Karpas-422 (cell line): ENCODE measurements around the gene CDHR2. TPM values are rescaled to one million over a fixed set of nuclear protein-coding genes. Genes with fewer than 3 reads are reported as not detected.

Experiments
- DNase-seq: peaks from one replicate; pipeline ENCODE4 v3.0.0-alpha.2; 2015
- H2AFZ ChIP-seq: fragments of 200-600 bp; sonication (generic); 2 replicates; pipeline ENCODE4 v1.6.1; 2014; ENCODE audit warnings: antibody characterized with exemption, low read length, mixed read lengths
- H3K27ac ChIP-seq: fragments of 200-600 bp; sonication (generic); 2 replicates; pipeline ENCODE4 v1.5.1; 2014; ENCODE audit warnings: mild to moderate bottlenecking, low read length, moderate library complexity
- H3K27me3 ChIP-seq: fragments of 200-600 bp; sonication (generic); 2 replicates; pipeline ENCODE4 v1.6.1; 2014; ENCODE audit warnings: low read length, mixed read lengths
- H3K36me3 ChIP-seq: fragments of 200-600 bp; sonication (generic); 2 replicates; pipeline ENCODE4 v1.6.1; 2014; ENCODE audit warnings: low read length, mixed read lengths; ENCODE audit not compliant: insufficient read depth
- H3K4me1 ChIP-seq: fragments of 200-600 bp; sonication (generic); 2 replicates; pipeline ENCODE4 v1.6.1; 2014; ENCODE audit warnings: mild to moderate bottlenecking, low read length, mixed read lengths
- H3K4me2 ChIP-seq: fragments of 200-600 bp; sonication (generic); 2 replicates; pipeline ENCODE4 v1.6.1; 2014; ENCODE audit warnings: low read length, low read depth, mild to moderate bottlenecking; ENCODE audit not compliant: poor library complexity, severe bottlenecking
- H3K4me3 ChIP-seq: fragments of 200-600 bp; sonication (generic); 2 replicates; pipeline ENCODE4 v1.5.1; 2014; ENCODE audit warnings: mild to moderate bottlenecking, antibody characterized with exemption, low read length, mixed read lengths
- H3K79me2 ChIP-seq: fragments of 200-600 bp; sonication (generic); 2 replicates; pipeline ENCODE4 v1.6.1; 2014; ENCODE audit warnings: mild to moderate bottlenecking, low read length, mixed read lengths
- H3K9ac ChIP-seq: fragments of 200-600 bp; sonication (generic); 2 replicates; pipeline ENCODE4 v1.6.0; 2014; ENCODE audit warnings: low read length
- H3K9me2 ChIP-seq: fragments of 200-600 bp; sonication (generic), shearing (Covaris generic); replicated peaks from 2 replicates; pipeline ENCODE4 v1.6.0; 2014; ENCODE audit warnings: mild to moderate bottlenecking, low read length, moderate library complexity; ENCODE audit not compliant: insufficient read depth
- H3K9me3 ChIP-seq: fragments of 300-700, 200-600 bp; sonication (generic); 2 replicates; pipeline ENCODE4 v1.6.1; 2014; ENCODE audit warnings: low read length, mixed read lengths
- H4K20me1 ChIP-seq: fragments of 200-600 bp; sonication (generic); 2 replicates; pipeline ENCODE4 v1.6.1; 2014; ENCODE audit warnings: mild to moderate bottlenecking, antibody characterized with exemption, low read length, low read depth; ENCODE audit not compliant: insufficient read depth
- small RNA-seq: library from RNA; depleted of rRNA; stranded (forward); fragments of <200 nt; gene quantifications from one replicate; pipeline ENCODE3, GENCODE V24; 2014
- total RNA-seq: library from RNA; depleted of rRNA; stranded (reverse); fragments of >200 nt; shearing (Covaris generic); gene quantifications from 2 replicates; pipeline ENCODE4 v1.2.3, GENCODE V29; 2014; ENCODE audit warnings: low replicate concordance; rRNA removed

Gene CDHR2
- total RNA-seq, 1 experiment from 2014 or later: 0.07 TPM

DNA sequence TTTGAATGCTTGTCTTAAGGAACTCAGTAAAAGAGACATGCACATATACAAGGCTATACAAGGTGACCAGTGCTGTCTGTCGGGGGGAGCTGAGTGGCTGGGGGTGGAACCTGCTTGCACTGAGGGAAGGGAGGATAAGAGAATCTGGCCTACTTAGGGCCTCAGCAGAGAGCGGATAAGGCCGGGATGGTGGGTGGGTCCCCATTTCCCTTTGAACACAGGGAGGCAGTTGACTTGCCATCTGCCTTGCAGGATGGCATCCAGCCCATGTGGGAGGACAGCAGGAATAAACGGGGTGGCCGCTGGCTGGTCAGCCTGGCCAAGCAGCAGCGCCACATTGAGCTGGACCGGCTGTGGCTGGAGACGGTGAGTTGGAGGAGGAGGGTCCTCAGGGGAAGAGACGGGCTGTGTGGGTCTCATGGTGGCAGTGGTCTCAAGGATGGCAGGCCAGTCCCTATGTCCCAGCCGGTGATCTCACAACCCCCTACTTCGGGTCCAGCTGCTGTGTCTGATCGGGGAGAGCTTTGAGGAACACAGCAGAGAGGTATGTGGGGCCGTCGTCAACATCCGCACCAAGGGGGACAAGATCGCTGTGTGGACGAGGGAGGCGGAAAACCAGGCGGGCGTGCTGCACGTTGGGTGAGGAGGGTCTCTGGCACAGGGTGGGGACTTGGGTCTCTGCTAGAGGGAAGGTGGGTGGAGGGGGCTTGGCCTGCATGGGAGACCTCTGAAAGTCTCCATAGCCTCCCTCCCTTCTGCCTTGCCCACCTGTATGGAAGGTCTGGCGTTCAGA, 95.9 kb downstream of the CDHR2 start:
- Histone ChIP-seq H3K9ac (no peak overlapping the region), H3K27ac (no peak overlapping the region), H3K27me3 (no peaks in the 10 kb centered on the region), H3K4me2 (no peak overlapping the region), H3K9me2 (no peaks in the 10 kb centered on the region), H3K9me3 (no peaks in the 10 kb centered on the region), H3K79me2 (no peaks in the 10 kb centered on the region), H2AFZ (no peak overlapping the region), H4K20me1 (no peaks in the 10 kb centered on the region), H3K4me3 (no peak overlapping the region), H3K36me3 (no peaks in the 10 kb centered on the region), H3K4me1 (peaks cover 19% of the 10 kb centered on the region)
- DNase-seq: no peak

Small RNA genes within 50 kb of the gene (small RNA-seq; reads per million reads assigned to genes)
- gene MIR4281 (not detected), gene RF00019 (not detected), gene RN7SL684P (not detected)

Other genes starting within 250 kb of the CDHR2 start
- 40.8 and 57.5 TPM in 2 replicates for gene KIAA1191, start 187.6 kb upstream of the CDHR2 start, total RNA-seq
- gene ARL10, start 183.9 kb upstream of the CDHR2 start, total RNA-seq: 4.8 and 5.8 TPM in 2 replicates
- 19.8 and 57.5 TPM in 2 replicates for gene NOP16, start 160.7 kb upstream of the CDHR2 start, total RNA-seq
- 146 and 207 TPM in 2 replicates for gene HIGD2A, start 160.6 kb upstream of the CDHR2 start, total RNA-seq
- 31.7 and 78.9 TPM in 2 replicates for gene CLTB, start 132.8 kb upstream of the CDHR2 start, total RNA-seq
- 22.9 and 37.5 TPM in 2 replicates for gene FAF2, start 101.0 kb upstream of the CDHR2 start, total RNA-seq
- gene RNF44, start 11.9 kb upstream of the CDHR2 start, total RNA-seq: 33.1 and 55.8 TPM in 2 replicates
- 1.9 and 4.6 TPM in 2 replicates for gene GPRIN1, start 60.8 kb downstream of the CDHR2 start, total RNA-seq
- not detected in 2 replicates for gene SNCB, start 81.2 kb downstream of the CDHR2 start, total RNA-seq
- gene EIF4E1B, start 81.3 kb downstream of the CDHR2 start, total RNA-seq: not detected in 2 replicates
- gene TSPAN17, start 98.1 kb downstream of the CDHR2 start, total RNA-seq: 4.8 and 14.4 TPM in 2 replicates